Pons (tissue), 1 donor: ENCODE data around the gene FSCN2.
A peak's percentile ranks its signal among the peaks of the same experiment; 100 is the strongest.

Source experiments
- DNase-seq: peaks from one replicate; pipeline ENCODE4 v3.0.0-alpha.2; 2016; ENCODE audit warnings: low spot score

The FSCN2 gene

DNA sequence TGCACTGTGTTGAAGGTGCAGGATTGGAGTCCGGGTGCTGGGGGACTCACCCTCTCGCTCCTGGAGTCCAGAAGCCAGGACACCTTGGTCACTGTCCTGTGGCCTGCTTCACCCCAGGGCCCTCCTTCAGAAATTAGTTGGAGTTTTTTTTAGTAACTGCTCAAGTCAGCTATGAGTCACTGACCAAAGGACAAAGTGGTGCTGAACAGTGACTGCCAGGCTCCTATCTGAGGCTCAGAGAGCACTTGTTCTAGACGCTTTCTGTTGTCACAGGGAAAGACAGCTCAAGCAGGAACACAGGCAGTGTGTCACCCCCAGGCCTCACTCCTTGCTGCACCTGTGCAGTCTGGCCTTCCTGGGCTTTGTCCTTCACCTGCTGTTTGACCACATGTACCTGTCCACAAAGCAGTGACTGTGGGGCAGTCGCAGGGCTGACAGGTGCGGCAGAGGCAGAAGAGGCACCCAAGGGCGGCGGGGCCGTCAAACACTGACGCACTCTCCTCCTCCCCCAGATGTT lies 28.1 kb downstream of the FSCN2 start:
- DNase-seq: no peak

DNA sequence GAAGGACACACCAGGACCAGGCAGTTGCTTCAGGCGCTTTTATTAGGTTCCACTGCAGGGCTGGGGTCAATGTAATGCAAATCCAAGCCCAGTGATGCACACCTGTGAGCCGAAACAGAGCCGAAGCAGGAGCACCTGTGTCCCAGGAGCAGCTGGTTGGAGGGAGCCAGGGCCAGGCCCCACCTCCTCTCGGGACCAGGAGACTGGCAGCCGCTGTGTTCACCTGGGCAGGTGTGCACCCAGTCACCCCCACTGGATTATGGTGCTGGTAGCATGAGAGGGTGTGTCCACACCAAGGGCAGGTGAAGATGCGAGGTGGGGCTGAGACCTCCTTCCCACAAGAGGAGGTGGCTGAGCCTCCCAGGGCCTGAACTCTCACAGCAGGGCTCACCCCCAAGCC lies 28.7 kb downstream of the FSCN2 start:
- DNase-seq: no peak

GRCh38 chr17:81557276-81558114 lies 29.3 kb downstream of the FSCN2 start:
- DNase-seq: no peak

DNA sequence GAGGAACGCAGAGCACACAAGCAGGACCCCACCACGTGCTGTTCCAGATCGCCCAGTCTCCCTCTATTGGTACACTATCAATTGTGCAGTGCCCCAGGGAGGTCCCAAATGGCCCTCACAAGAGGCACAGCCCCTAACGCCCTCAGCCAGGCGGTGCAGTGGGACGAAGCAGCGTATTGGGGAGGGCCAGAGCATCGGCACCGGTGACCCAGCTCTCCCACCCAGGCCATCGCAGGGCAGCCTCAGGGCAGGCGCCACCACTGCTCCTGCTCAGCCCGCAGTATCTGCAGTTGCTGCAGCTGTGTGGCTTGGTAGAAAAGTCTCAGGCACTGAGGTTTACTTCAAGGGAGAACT lies 29.9 kb downstream of the FSCN2 start:
- no peak for DNase-seq

DNA sequence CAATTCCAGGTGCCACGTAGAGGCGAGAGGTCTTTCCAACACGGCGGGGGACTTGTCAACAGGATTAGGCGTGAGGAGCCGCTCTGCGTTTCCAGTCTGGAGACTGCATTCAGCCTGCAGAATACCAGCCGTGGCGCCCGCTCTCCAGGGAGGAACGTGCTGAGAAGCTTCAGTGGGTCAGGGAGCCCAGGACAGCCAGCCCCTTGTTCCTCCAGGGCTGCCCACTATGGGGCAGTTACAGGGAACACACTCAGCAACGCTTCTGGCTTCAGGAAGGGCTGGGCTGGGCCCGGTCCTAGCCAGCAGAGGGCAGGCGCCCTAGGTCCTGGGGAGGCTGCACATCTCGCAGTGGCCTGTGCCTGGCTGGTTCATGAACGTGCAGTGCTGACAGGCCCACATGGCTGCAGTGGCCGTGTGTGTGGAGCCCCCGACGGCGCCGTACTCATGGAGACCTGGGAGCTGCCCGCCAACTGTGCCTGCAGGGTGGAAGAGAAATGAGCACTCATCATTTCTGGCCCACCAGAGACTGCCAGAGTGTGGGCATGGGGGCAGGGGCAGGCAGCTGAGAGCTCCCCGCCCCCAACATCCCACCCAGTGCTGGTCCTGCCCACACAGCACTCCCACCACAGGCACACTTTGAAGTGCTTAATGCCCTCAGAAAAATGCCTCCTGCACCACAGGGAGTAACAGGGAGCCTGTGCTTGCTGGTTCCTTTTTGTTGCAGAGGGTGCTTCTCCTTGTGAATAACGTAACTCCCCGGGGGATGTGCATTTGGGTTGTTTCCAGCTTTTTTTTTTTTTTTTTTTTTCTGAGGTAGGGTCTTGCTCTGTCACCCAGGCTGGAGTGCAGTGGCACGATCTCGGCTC lies 31.0 kb downstream of the FSCN2 start:
- no peak for DNase-seq

DNA sequence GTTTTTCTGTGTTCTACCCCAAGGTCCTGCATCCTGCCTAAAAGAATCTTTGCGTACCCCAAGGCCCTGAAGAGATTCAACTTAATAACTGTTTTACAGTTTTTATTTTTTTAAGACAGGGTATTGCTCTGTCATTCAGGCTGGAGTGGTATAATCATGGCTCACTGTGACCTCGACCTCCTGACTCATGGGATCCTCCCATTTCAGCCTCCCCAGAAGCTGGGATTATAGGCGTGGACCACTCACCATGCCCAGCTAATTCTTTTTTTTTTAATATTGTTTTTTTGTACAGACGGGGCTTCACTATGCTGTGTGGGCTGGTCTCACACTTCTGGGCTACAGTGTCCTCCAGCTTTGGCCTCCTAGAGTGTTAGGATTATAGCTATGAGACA lies 33.3 kb downstream of the FSCN2 start:
- DNase-seq: no peak

GRCh38 chr17:81563861-81564586 lies 35.8 kb downstream of the FSCN2 start:
- DNase-seq: no peak

DNA sequence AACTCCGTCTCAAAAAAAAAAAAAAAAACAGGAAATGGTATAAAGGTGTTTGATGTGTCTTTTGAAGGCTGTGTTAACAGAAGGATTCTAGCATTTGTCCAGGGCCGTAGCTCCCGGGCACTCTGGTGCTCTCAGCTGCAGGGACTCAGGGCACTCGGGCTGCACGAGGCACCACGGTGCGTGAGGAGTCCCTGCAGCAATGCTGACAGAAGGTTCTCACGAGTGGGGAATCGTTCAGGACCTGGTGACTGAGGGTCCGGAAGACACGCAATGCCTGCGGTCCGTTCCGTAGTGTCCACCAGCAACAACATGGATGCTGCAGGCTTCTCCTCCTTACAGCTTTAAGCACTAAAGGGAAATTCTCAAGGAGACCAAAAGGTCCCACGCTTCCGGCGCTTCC lies 36.6 kb downstream of the FSCN2 start:
- no peak for DNase-seq

DNA sequence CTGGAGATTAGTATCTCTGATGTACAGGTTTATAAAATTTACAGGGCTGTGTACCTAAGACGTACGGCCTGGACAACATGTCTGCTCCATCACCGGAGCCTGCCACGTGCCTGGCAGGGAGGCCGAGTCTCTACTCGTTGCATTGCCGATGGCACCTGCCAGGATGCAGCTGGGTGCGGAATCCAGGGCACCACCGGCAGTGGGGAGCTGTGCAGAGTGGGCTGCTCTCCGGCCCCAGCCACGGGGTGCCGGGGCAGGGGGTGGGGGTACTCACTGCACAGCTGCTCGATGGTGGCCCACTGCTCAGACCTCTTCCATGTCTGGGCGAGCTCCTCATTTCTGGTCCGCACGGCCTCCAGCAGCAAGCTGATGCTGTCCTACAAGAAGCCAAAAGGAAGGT lies 37.1 kb downstream of the FSCN2 start:
- no peak for DNase-seq

DNA sequence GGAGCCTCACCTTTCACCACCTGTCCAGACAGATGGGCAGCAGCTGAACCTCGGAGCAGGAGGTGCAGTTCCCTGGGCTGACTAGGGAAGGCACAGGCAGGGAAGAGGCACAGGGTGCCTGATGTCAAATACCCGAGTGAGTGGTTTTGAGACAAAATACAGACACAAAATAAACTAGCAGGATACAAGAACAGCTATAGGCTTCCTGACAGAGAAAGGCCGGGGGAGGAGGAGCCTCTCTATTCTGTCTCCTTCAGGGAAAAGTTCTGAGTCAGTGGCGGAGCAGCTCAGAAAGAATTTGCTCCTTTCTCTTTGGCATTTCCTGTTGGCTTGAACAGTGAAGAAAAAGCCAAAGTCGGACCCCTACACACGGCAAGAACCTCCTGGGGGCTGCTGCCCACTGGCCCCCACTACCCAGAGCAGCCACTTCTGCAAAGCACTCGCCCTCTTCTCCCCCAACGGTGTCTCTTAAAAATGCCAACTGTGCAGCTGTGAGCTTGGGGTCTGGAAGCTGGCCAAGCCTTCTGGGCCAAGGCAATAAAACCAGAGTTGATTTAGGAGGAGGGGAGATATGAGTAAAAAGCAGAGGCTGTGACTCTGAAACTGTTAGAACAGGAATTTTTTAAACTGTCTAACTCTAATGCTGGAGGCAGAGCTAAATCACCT lies 38.4 kb downstream of the FSCN2 start:
- DNase-seq: peak; percentile 49

- no peak for DNase-seq
These were observed 39.0 kb downstream of the FSCN2 start for GRCh38 chr17:81567191-81567590.

DNA sequence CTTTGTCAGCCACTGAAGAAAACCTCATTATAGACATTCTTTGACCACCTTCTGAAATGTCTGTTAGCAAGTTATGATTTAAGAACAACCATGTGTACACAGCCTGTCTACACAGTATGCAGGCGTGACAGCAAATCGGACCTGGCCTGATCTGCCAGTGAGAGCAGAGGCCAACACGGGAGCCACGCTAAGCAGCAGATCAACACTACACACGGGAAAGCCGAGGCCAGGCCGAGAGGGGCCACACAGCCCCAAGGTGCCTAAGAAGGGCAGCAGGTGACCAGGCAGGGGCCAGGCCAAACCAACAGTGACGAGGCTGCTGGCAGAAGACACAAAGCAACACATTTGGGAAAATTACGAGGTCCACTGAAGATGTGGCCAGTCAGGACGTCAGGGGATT lies 40.2 kb downstream of the FSCN2 start:
- DNase-seq: no peak

- DNase-seq: no peak
These were observed 41.9 kb downstream of the FSCN2 start for GRCh38 chr17:81569986-81570514.

GRCh38 chr17:81570964-81571363 lies 42.8 kb downstream of the FSCN2 start:
- DNase-seq: no peak

- no peak for DNase-seq
These were observed 44.5 kb downstream of the FSCN2 start for GRCh38 chr17:81572563-81573168.

GRCh38 chr17:81573794-81574642 lies 45.8 kb downstream of the FSCN2 start:
- no peak for DNase-seq

- DNase-seq: no peak
These were observed 46.4 kb downstream of the FSCN2 start for GRCh38 chr17:81574643-81574956.

DNA sequence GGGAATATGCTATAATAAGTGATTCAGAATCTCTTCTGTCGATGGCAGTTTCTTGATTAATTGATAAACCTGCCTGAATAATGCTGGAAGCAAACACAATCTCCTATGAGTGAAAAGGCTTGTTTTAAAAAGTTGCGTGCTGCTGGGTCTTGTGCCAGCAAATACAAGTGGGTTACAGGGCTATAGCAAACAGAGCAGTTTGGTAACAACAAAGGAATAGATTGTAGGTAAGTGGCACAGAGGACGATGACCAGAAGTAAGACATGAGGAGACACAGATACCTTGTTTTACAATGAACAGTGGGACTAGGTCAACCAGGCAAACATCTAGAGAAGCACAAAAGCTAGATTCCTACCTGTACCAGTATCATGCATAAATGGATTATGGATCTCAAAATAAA lies 47.7 kb downstream of the FSCN2 start:
- no peak for DNase-seq

DNA sequence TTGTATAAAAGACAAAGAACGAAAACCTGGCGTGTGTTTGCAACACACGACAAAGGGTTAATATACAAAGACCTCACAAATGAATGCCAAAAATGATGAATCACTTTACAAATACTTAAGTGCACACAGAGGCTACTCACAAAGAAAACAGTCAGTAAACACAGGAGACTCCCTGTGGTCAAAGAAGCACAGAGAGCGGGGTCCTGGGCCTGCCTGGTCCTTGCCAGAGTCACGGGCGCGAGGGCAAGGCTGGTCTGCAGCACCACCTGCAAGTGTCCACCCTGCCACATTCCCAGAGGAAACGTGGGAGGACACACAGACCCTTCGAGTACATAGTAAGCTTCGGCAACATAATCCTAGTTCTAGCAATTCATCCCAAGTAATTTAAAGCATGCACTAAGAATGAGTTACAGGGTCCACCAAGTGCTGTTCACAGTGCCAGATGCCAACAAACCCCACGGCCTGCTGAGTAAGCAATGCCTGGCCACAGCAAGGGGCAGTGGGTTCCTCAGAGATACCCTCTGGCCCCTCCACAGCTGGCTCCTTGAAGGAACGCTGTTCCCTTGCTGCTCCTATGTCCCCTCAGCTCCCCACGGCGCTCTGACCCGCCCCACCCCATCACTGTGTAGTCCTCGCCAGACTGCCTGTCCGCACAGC lies 48.6 kb downstream of the FSCN2 start:
- no peak for DNase-seq
